ENCODE measurements around the gene PEG3. TPM values are rescaled to one million over a fixed set of nuclear protein-coding genes. Genes with fewer than 3 reads are reported as not detected.

Gene PEG3
- total and polyA plus RNA-seq, 10 of the 15 experiments (the other 5 are each of a cell fraction or from before 2014, with no cell fraction given), result 0.03 to 0.33 TPM; not detected in 8

DNA sequence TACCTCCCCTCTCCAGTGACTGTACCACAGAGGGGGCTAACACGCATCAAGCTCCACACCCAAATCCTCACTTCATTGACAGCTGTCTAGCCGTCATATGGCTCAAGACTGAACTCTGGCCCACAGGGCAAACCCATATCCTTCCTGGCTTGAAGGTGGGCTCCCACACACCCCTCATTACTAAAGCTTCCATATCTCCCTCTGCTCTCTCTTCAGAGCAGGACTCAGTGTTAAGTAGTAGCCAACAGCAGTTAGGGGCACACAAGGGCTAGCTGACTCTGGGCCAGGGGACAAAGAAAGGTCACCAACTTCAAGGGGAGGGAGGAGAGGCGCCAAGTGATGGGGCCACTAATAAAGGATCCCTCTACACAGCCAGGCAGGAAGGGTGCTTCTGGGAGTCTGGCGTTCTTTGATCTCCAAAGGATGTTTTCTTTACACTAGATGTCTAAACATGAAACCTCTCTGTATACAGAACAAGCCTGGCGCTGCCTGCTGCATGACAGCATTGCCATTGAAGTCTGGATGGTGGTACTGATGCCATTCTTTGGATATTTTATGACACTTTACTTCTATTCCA lies 8.1 kb downstream of the PEG3 start (continued):
- TF ChIP-seq, protein P1, sequence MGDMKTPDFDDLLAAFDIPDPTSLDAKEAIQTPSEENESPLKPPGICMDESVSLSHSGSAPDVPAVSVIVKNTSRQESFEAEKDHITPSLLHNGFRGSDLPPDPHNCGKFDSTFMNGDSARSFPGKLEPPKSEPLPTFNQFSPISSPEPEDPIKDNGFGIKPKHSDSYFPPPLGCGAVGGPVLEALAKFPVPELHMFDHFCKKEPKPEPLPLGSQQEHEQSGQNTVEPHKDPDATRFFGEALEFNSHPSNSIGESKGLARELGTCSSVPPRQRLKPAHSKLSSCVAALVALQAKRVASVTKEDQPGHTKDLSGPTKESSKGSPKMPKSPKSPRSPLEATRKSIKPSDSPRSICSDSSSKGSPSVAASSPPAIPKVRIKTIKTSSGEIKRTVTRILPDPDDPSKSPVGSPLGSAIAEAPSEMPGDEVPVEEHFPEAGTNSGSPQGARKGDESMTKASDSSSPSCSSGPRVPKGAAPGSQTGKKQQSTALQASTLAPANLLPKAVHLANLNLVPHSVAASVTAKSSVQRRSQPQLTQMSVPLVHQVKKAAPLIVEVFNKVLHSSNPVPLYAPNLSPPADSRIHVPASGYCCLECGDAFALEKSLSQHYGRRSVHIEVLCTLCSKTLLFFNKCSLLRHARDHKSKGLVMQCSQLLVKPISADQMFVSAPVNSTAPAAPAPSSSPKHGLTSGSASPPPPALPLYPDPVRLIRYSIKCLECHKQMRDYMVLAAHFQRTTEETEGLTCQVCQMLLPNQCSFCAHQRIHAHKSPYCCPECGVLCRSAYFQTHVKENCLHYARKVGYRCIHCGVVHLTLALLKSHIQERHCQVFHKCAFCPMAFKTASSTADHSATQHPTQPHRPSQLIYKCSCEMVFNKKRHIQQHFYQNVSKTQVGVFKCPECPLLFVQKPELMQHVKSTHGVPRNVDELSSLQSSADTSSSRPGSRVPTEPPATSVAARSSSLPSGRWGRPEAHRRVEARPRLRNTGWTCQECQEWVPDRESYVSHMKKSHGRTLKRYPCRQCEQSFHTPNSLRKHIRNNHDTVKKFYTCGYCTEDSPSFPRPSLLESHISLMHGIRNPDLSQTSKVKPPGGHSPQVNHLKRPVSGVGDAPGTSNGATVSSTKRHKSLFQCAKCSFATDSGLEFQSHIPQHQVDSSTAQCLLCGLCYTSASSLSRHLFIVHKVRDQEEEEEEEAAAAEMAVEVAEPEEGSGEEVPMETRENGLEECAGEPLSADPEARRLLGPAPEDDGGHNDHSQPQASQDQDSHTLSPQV (IDR thresholded peaks at IDR 0.05), result no peak
- TF ChIP-seq, protein P2, sequence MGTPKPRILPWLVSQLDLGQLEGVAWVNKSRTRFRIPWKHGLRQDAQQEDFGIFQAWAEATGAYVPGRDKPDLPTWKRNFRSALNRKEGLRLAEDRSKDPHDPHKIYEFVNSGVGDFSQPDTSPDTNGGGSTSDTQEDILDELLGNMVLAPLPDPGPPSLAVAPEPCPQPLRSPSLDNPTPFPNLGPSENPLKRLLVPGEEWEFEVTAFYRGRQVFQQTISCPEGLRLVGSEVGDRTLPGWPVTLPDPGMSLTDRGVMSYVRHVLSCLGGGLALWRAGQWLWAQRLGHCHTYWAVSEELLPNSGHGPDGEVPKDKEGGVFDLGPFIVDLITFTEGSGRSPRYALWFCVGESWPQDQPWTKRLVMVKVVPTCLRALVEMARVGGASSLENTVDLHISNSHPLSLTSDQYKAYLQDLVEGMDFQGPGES (IDR thresholded peaks at IDR 0.05), result no peak

DNA sequence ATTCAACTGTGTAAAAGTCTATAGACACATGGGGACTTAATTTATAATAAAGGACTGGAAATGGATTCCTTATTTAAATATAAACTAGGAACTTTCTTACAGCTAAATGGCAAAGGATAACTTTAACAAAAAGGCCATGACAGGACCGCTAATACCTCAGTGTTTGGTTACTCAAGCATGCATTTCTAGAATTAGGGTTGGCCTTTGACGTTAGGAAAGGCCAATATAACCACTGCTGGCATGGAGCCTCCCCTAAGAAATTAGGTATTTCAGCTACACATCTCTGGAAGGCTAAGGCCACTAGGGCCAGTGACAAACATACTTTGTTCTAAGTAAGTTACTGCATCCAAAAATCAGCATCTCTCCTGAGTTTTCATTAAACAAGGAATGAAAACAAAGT lies 9.3 kb downstream of the PEG3 start:
- no peaks in the 10 kb centered on the region; the same call in 2 of the 3 replicates for H3K9me3 ChIP-seq (replicated peaks; ENCODE audit: control insufficient read depth, insufficient read depth, low read length)
- BruUV-seq (replicated peaks), result no TSS peak
- no peaks in the 10 kb centered on the region for H3K79me2 ChIP-seq (ENCODE audit: control insufficient read depth, insufficient read depth, low read length)
- no peak for ATAC-seq
- ChIA-PET RAD21 (ENCODE audit: unreplicated experiment) (no interaction called here), SMC1A (ENCODE audit: uncharacterized antibody, unreplicated experiment) (no interaction called here), POLR2A (no interaction called here), CTCF (no interaction called here)
- WGBS (ENCODE audit: insufficient coverage, insufficient replicate concordance, low lambda C conversion rate, missing lambda C conversion rate), result 0% methylated on average over 2 of the region's 2 CpGs
- H3K27ac ChIP-seq (ENCODE audit: control insufficient read depth, insufficient read depth), result no peak overlapping the region
- no peak for DNase-seq (ENCODE audit: low read depth, low spot score)
- H3K4me1 ChIP-seq (ENCODE audit: control insufficient read depth, insufficient read depth, low read length), result no peaks in the 10 kb centered on the region
- H3K4me2 ChIP-seq (ENCODE audit: control insufficient read depth, insufficient read depth), result no peak overlapping the region
- no peaks in the 10 kb centered on the region for H3K36me3 ChIP-seq (ENCODE audit: control insufficient read depth in 2 of 2, insufficient read depth in 2 of 2, low read length in 1 of 2)
- TF ChIP-seq NR2C1 (IDR thresholded peaks at IDR 0.05) (no peak), MTA3 (IDR thresholded peaks at IDR 0.05; ENCODE audit: borderline replicate concordance, low read length) (no peak), NFIC (IDR thresholded peaks at IDR 0.05; ENCODE audit: low read depth, low read length) (no peak), WRNIP1 (IDR thresholded peaks at IDR 0.05; ENCODE audit: borderline replicate concordance, low read depth, low read length) (no peak), RB1 (IDR thresholded peaks at IDR 0.05; ENCODE audit: borderline replicate concordance) (no peak)
- TF ChIP-seq, protein P3, sequence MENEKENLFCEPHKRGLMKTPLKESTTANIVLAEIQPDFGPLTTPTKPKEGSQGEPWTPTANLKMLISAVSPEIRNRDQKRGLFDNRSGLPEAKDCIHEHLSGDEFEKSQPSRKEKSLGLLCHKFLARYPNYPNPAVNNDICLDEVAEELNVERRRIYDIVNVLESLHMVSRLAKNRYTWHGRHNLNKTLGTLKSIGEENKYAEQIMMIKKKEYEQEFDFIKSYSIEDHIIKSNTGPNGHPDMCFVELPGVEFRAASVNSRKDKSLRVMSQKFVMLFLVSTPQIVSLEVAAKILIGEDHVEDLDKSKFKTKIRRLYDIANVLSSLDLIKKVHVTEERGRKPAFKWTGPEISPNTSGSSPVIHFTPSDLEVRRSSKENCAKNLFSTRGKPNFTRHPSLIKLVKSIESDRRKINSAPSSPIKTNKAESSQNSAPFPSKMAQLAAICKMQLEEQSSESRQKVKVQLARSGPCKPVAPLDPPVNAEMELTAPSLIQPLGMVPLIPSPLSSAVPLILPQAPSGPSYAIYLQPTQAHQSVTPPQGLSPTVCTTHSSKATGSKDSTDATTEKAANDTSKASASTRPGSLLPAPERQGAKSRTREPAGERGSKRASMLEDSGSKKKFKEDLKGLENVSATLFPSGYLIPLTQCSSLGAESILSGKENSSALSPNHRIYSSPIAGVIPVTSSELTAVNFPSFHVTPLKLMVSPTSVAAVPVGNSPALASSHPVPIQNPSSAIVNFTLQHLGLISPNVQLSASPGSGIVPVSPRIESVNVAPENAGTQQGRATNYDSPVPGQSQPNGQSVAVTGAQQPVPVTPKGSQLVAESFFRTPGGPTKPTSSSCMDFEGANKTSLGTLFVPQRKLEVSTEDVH (IDR thresholded peaks at IDR 0.05; ENCODE audit: low read depth, partially characterized antibody), result no peak
- no peak overlapping the region for H3K9ac ChIP-seq (ENCODE audit: control insufficient read depth, insufficient read depth, low read length)
- in situ Hi-C loops (cut with MboI), result no loop called here
- H4K20me1 ChIP-seq (ENCODE audit: control insufficient read depth, insufficient read depth), result no peaks in the 10 kb centered on the region
- H3K27me3 ChIP-seq (replicated peaks in 1 of 2; ENCODE audit: control insufficient read depth in 2 of 2, insufficient read depth in 2 of 2, low read length in 1 of 2), result no peaks in the 10 kb centered on the region
- no peak overlapping the region for H3K4me3 ChIP-seq
- intact Hi-C loops (cut with micrococcal nuclease; ENCODE audit: unreplicated experiment), result no loop called here
- FAIRE-seq, result no peak
- H2AFZ ChIP-seq (ENCODE audit: control insufficient read depth, low read depth, low read length), result no peak overlapping the region
